ENCODE measurements around the gene KPNA1. TPM values are rescaled to one million over a fixed set of nuclear protein-coding genes. Genes with fewer than 3 reads are reported as not detected.

The KPNA1 gene
- total RNA-seq, 4 donors from 2014 or later, result 30.0 to 38.1 (median 34.5) TPM

DNA sequence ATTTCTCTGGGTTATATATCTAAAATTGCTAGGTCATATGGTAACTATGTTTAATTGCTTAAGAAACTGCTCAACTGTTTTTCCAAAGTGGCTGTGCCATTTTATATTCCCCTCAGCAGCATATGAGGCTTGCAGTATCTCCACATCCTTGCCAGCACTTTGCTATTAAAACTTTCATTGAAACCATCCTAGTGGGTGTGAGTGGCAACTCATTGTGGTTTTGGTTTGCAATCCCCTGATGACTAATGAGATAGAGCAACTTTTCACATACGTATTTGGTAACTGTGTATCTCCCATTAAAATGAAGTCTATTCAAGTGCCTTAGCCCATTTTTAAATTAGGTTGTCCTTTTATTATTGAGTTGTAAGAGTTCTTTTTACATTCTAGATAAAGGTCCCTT is 17.3 kb downstream of the KPNA1 start:
- no peak overlapping the region for H3K4me3 ChIP-seq
- H3K4me1 ChIP-seq, result peaks cover 0 to 41% (median 9%) of the 10 kb centered on the region in 3 donors
- WGBS, 2 donors, result 18 to 19% methylated on average over 1 of the region's 1 CpG
- H3K27me3 ChIP-seq, result no peaks in the 10 kb centered on the region
- no peaks in the 10 kb centered on the region for H3K9me3 ChIP-seq
- no peak for TF ChIP-seq POLR2A (IDR thresholded peaks at IDR 0.05)
- TF ChIP-seq, protein P1, sequence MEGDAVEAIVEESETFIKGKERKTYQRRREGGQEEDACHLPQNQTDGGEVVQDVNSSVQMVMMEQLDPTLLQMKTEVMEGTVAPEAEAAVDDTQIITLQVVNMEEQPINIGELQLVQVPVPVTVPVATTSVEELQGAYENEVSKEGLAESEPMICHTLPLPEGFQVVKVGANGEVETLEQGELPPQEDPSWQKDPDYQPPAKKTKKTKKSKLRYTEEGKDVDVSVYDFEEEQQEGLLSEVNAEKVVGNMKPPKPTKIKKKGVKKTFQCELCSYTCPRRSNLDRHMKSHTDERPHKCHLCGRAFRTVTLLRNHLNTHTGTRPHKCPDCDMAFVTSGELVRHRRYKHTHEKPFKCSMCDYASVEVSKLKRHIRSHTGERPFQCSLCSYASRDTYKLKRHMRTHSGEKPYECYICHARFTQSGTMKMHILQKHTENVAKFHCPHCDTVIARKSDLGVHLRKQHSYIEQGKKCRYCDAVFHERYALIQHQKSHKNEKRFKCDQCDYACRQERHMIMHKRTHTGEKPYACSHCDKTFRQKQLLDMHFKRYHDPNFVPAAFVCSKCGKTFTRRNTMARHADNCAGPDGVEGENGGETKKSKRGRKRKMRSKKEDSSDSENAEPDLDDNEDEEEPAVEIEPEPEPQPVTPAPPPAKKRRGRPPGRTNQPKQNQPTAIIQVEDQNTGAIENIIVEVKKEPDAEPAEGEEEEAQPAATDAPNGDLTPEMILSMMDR (IDR thresholded peaks at IDR 0.05), result no peak
- H3K27ac ChIP-seq, result peak overlapping the region in 2 of 4 donors; percentile 40 to 47
- intact Hi-C loops (cut with DNase I), result no loop called here
- H3K36me3 ChIP-seq, result peaks cover 0 to 41% (median 8%) of the 10 kb centered on the region in 3 donors
- no peak for DNase-seq

DNA sequence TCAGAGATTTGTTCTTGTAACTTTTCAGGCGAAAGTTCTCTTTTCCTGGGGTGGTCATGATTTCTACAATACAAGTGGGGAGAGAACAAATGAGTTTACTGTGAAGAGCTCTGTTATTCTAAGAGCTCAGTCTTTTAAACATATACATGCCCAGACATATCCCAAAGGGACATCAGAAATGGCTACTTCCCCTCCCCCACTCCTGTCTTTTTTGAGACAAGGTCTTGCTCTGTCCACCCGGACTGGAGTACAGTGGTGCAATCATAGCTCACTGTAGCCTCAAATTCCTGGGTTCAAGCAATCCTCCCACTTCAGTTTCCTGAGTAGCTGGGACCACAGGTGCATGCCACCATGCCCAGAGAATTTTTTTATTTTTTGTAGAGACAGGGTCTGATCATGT is 18.2 kb downstream of the KPNA1 start:
- H3K4me3 ChIP-seq, result no peak overlapping the region
- peaks cover 0 to 46% (median 8%) of the 10 kb centered on the region in 3 donors for H3K36me3 ChIP-seq
- no peaks in the 10 kb centered on the region for H3K27me3 ChIP-seq
- 68 to 88% methylated on average over 2 of the region's 2 CpGs for WGBS, 2 donors
- no peak for DNase-seq
- TF ChIP-seq, protein P1 (IDR thresholded peaks at IDR 0.05), result no peak
- no peak for TF ChIP-seq POLR2A (IDR thresholded peaks at IDR 0.05)
- intact Hi-C loops (cut with DNase I), result no loop called here
- H3K27ac ChIP-seq, result peak overlapping the region in 1 of 4 donors; percentile 40
- H3K9me3 ChIP-seq, result no peaks in the 10 kb centered on the region
- H3K4me1 ChIP-seq, result peaks cover 0 to 33% (median 6%) of the 10 kb centered on the region in 3 donors

DNA sequence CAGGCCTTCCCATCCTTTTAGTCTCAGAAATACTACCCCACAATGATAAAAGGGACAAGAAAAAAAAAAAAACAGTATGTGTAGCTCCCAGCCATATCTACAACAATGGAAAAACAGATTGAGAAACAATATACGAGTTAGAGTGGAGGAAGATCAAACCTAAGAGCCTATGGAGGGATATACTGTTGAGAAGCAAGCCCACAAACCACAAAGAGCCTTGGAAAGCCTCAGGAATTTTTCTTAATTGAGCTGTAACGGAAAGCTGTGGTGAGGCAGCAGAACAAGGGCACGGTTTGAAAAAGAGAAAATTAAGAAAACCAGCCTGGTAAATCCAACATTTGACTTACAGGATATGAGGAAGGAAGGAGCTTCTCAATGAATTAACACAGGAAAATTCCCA is 21.4 kb downstream of the KPNA1 start:
- H3K36me3 ChIP-seq, result peaks cover 0 to 59% (median 8%) of the 10 kb centered on the region in 3 donors
- 80 to 87% methylated on average over 3 of the region's 3 CpGs for WGBS, 2 donors
- TF ChIP-seq POLR2A (IDR thresholded peaks at IDR 0.05), result no peak
- TF ChIP-seq, protein P1 (IDR thresholded peaks at IDR 0.05), result no peak
- H3K4me3 ChIP-seq, result no peak overlapping the region
- no peaks in the 10 kb centered on the region for H3K9me3 ChIP-seq
- H3K27me3 ChIP-seq, result no peaks in the 10 kb centered on the region
- no peak overlapping the region for H3K27ac ChIP-seq
- H3K4me1 ChIP-seq, result peaks cover 0 to 21% (median 4%) of the 10 kb centered on the region in 3 donors
- DNase-seq, result no peak
- intact Hi-C loops (cut with DNase I), result no loop called here

DNA sequence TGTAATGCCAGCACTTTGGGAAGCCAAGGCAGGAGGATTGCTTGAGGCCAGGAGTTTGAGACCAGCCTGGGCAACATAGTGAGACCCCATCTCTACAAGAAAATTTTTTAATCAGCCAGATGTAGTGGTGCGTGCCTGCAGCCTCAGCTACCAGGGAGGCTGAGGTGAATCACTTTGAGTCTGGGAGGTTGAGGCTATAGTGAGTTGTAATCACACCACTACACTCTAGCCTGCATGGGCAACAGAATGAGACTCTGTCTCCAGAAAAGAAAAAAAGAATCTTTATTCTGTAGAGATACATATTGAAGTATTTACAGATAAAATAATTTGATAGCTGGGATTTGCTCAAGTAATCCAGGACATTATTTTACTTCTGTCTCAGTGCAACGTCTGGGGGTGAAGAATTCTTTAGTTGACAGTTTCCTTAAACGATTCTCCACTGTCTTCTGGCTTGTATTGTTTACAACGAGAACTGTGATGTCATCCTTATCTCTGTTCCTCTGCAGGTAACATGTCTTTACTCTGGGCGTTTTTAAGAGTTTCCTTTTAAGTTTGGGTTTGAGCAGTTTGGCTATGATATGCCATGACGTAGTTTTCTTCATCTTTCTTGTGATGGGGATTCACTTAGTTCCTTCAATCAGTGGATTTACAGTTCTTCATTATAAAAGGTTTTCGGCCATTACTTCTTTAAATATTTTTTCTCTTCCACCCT is 26.3 kb downstream of the KPNA1 start:
- DNase-seq, result no peak
- Histone ChIP-seq H3K9me3 (no peaks in the 10 kb centered on the region), H3K36me3 (peaks cover 0 to 30% (median 0%) of the 10 kb centered on the region in 3 donors), H3K4me1 (peaks cover 0 to 4% (median 0%) of the 10 kb centered on the region in 3 donors), H3K27me3 (no peaks in the 10 kb centered on the region), H3K4me3 (no peak overlapping the region), H3K27ac (no peak overlapping the region)
- WGBS, 2 donors, result 66 to 69% methylated on average over 7 of the region's 7 CpGs
- TF ChIP-seq, protein P1 (IDR thresholded peaks at IDR 0.05), result no peak
- no peak for TF ChIP-seq POLR2A (IDR thresholded peaks at IDR 0.05)
- intact Hi-C loops (cut with DNase I), result no loop called here

DNA sequence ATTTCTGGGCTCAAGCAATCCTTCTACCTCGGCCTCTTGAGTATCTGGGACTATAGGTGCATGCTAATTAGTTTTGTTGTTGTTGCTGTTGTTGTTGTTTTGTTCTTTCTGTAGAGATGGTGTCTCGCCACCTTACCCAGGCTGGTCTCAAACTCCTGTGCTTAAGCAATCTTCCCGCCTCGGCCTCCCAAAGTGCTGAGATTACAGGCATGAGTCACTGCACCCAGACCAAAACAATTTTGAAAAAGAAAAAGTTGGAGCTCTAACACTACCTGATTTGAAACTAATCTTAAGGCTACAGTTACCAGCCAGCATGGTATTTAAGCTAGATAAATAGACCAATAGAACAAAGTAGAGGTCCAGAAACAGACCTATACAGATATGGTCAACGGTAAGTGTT is 29.8 kb downstream of the KPNA1 start:
- TF ChIP-seq, protein P1 (IDR thresholded peaks at IDR 0.05), result no peak
- no peak for TF ChIP-seq POLR2A (IDR thresholded peaks at IDR 0.05)
- H3K36me3 ChIP-seq, result peaks cover 0 to 9% (median 0%) of the 10 kb centered on the region in 3 donors
- intact Hi-C loops (cut with DNase I), result no loop called here
- no peak for DNase-seq
- H3K4me1 ChIP-seq, result peaks cover 0 to 13% (median 3%) of the 10 kb centered on the region in 3 donors
- no peak overlapping the region for H3K4me3 ChIP-seq
- H3K9me3 ChIP-seq, result no peaks in the 10 kb centered on the region
- H3K27ac ChIP-seq, result no peak overlapping the region
- no peaks in the 10 kb centered on the region for H3K27me3 ChIP-seq
- WGBS, 2 donors, result 65 to 67% methylated on average over 4 to 5 of the region's 5 CpGs

Measured in esophagus squamous epithelium (tissue), 5 donors.